Measurements from ENCODE around the gene XDH.

The XDH gene

GRCh38 chr2:31331156-31331555 is 83.4 kb downstream of the XDH start:
- no peak for DNase-seq (ENCODE audit: low spot score)

- no peak for DNase-seq (ENCODE audit: low spot score)
Measured at GRCh38 chr2:31329081-31329625, 85.4 kb downstream of the XDH start.

- DNase-seq (ENCODE audit: low spot score) = no peak
Measured at GRCh38 chr2:31328026-31328425, 86.5 kb downstream of the XDH start.

- no peak for DNase-seq (ENCODE audit: low spot score)
Measured at GRCh38 chr2:31327505-31327904, 87.0 kb downstream of the XDH start.

GRCh38 chr2:31324016-31324633 is 90.4 kb downstream of the XDH start:
- DNase-seq (ENCODE audit: low spot score) = peak; percentile 32

GRCh38 chr2:31322371-31322770 is 92.2 kb downstream of the XDH start:
- DNase-seq (ENCODE audit: low spot score) = no peak

- peak; percentile 67 for DNase-seq (ENCODE audit: low spot score)
Measured at GRCh38 chr2:31319406-31320175, 95.0 kb downstream of the XDH start.

- DNase-seq (ENCODE audit: low spot score) = peak; percentile 75
Measured at GRCh38 chr2:31318361-31319336, 95.9 kb downstream of the XDH start.

- DNase-seq (ENCODE audit: low spot score) = no peak
Measured at GRCh38 chr2:31317396-31317795, 97.1 kb downstream of the XDH start.

- no peak for DNase-seq (ENCODE audit: low spot score)
Measured at GRCh38 chr2:31314761-31315160, 99.8 kb downstream of the XDH start.

- DNase-seq (ENCODE audit: low spot score) = no peak
Measured at GRCh38 chr2:31312898-31313297, 101.6 kb downstream of the XDH start.

GRCh38 chr2:31304816-31305215 is 109.7 kb downstream of the XDH start:
- no peak for DNase-seq (ENCODE audit: low spot score)

- DNase-seq (ENCODE audit: low spot score) = no peak
Measured at GRCh38 chr2:31302940-31303563, 111.5 kb downstream of the XDH start.

GRCh38 chr2:31300309-31300708 is 114.2 kb downstream of the XDH start:
- DNase-seq (ENCODE audit: low spot score) = no peak

- DNase-seq (ENCODE audit: low spot score) = no peak
Measured at GRCh38 chr2:31299547-31299946, 115.0 kb downstream of the XDH start.

GRCh38 chr2:31297751-31298150 is 116.8 kb downstream of the XDH start:
- peak; percentile 75 for DNase-seq (ENCODE audit: low spot score)

GRCh38 chr2:31296641-31297287 is 117.8 kb downstream of the XDH start:
- DNase-seq (ENCODE audit: low spot score) = peak; percentile 44

GRCh38 chr2:31294196-31294595 is 120.3 kb downstream of the XDH start:
- no peak for DNase-seq (ENCODE audit: low spot score)

GRCh38 chr2:31287654-31288053 is 126.9 kb downstream of the XDH start:
- DNase-seq (ENCODE audit: low spot score) = peak; percentile 53

- DNase-seq (ENCODE audit: low spot score) = peak; percentile 43
Measured at GRCh38 chr2:31286961-31287550, 127.5 kb downstream of the XDH start.

GRCh38 chr2:31286230-31286629 is 128.3 kb downstream of the XDH start:
- DNase-seq (ENCODE audit: low spot score) = no peak

Measured in AG08395 (cell line).